GM12878 (cell line): Measurements from ENCODE around the gene DHCR7. TPM values are rescaled to one million over a fixed set of nuclear protein-coding genes. Genes with fewer than 3 reads are reported as not detected.

Experiments used
- ATAC-seq: fragments of 200-7000 bp; cut with Tn5 transposase; 3 replicates; pipeline ENCODE4 v1.9.1; 2020; ENCODE audit warnings: mild to moderate bottlenecking, moderate library complexity
- BruUV-seq: library from RNA; stranded (reverse); fragments of 400-500 nt; replicated peaks from 2 replicates; lab custom pipeline; 2021; lab: Mats Ljungman, UMichigan
- CTCF ChIA-PET: fragments of 300-600 bp; sonication (Branson Sonifier 250); formaldehyde crosslinking; extraction: SDS; loops from one replicate; lab custom pipeline; 2021; ENCODE audit warnings: inconsistent platforms; lab: Yijun Ruan, JAX
- POLR2A ChIA-PET: fragments of 350-600 bp; formaldehyde crosslinking; extraction: SDS; loops from one replicate; lab custom pipeline; 2021; ENCODE audit warnings: inconsistent platforms; lab: Charles Lee
- RAD21 ChIA-PET: fragments of 300-600 bp; sonication (Branson Sonifier 250); formaldehyde crosslinking; loops from one replicate; lab custom pipeline; 2023; ENCODE audit warnings: antibody characterized with exemption; ENCODE audit not compliant: unreplicated experiment; lab: Charles Lee
- SMC1A ChIA-PET: fragments of 300-600 bp; sonication (Branson Sonifier 250); formaldehyde crosslinking; loops from one replicate; lab custom pipeline; 2023; ENCODE audit not compliant: unreplicated experiment, uncharacterized antibody; lab: Charles Lee
- DNase-seq: peaks from one replicate; pipeline ENCODE4 v3.0.0-alpha.2; 2011; ENCODE audit warnings: low read depth, low spot score
- FAIRE-seq: peaks from 3 replicates; lab custom pipeline; 2011; peaks lifted over from hg19 to GRCh38; lab: Jason Lieb, UNC
- H2AFZ ChIP-seq: 2 replicates; pipeline ENCODE4 v1.6.0; 2011; ENCODE audit warnings: low read depth, low read length, control low read depth; ENCODE audit not compliant: control insufficient read depth
- H3K27ac ChIP-seq: 2 replicates; pipeline ENCODE4 v1.5.1; 2011; ENCODE audit warnings: control low read depth; ENCODE audit not compliant: control insufficient read depth, insufficient read depth
- H3K27me3 ChIP-seq, 2 experiments: replicated peaks in 1 of 2; 2 replicates each; pipeline versions ENCODE4 v1.6.0 to v1.6.1; 2011; ENCODE audit warnings: low read length in 1 of 2; ENCODE audit not compliant: control insufficient read depth in 2 of 2, insufficient read depth in 2 of 2
- H3K36me3 ChIP-seq, 2 experiments: 2 replicates each; pipeline ENCODE4 v1.5.1; 2011; ENCODE audit warnings: low read length in 1 of 2; ENCODE audit not compliant: control insufficient read depth in 2 of 2, insufficient read depth in 2 of 2
- H3K4me1 ChIP-seq: 2 replicates; pipeline ENCODE4 v1.6.1; 2011; ENCODE audit warnings: mild to moderate bottlenecking, low read length, moderate library complexity, mixed read lengths; ENCODE audit not compliant: control insufficient read depth, insufficient read depth
- H3K4me2 ChIP-seq: 2 replicates; pipeline ENCODE4 v1.6.0; 2011; ENCODE audit warnings: control low read depth; ENCODE audit not compliant: control insufficient read depth, insufficient read depth
- H3K4me3 ChIP-seq: fragments of 200-600 bp; sonication (generic); 2 replicates; pipeline ENCODE4 v1.5.1; 2016
- H3K79me2 ChIP-seq: 2 replicates; pipeline ENCODE4 v1.6.0; 2011; ENCODE audit warnings: low read length; ENCODE audit not compliant: control insufficient read depth, insufficient read depth
- H3K9ac ChIP-seq: 2 replicates; pipeline ENCODE4 v1.8.0; 2011; ENCODE audit warnings: low read length, control low read depth, mixed read lengths; ENCODE audit not compliant: control insufficient read depth, insufficient read depth
- H3K9me3 ChIP-seq: replicated peaks from 3 replicates; pipeline ENCODE4 v1.5.1; 2011; ENCODE audit warnings: mild to moderate bottlenecking, low read length; ENCODE audit not compliant: control insufficient read depth, insufficient read depth
- H4K20me1 ChIP-seq: 2 replicates; pipeline ENCODE4 v1.6.0; 2011; ENCODE audit not compliant: control insufficient read depth, insufficient read depth
- ASH2L ChIP-seq: fragments of 300-600, 200-600 bp; sonication (generic); IDR thresholded peaks from 2 replicates; pipeline ENCODE4 v1.6.1; 2017; ENCODE audit warnings: low read depth, mild to moderate bottlenecking, borderline replicate concordance
- BMI1 ChIP-seq: fragments of 450-650 bp; IDR thresholded peaks from 2 replicates; pipeline ENCODE4 v1.6.1; 2016; ENCODE audit warnings: mild to moderate bottlenecking, moderate library complexity, borderline replicate concordance
- EGR1 ChIP-seq, 2 experiments: IDR thresholded peaks; 1 replicate in 1 of 2; 2 replicates in 1 of 2; pipeline ENCODE4 v1.6.1; 2011 to 2012; ENCODE audit warnings: low read depth in 2 of 2, low read length in 2 of 2, borderline replicate concordance in 1 of 2, mild to moderate bottlenecking in 1 of 2, moderate library complexity in 1 of 2
- GATAD2B ChIP-seq: fragments of 450-650 bp; conservative IDR thresholded peaks from 2 replicates; pipeline ENCODE4 v1.6.1; 2017; ENCODE audit warnings: low read depth, mild to moderate bottlenecking, moderate library complexity
- NFIC ChIP-seq: IDR thresholded peaks from 2 replicates; pipeline ENCODE4 v1.6.1; 2012; ENCODE audit warnings: low read depth, mild to moderate bottlenecking, inconsistent platforms, low read length, moderate library complexity
- NFYA ChIP-seq: IDR thresholded peaks from 2 replicates; pipeline ENCODE4 v1.6.1; 2011; ENCODE audit warnings: low read depth, mild to moderate bottlenecking, low read length, improper control_type of control experiment, borderline replicate concordance
- NR2C1 ChIP-seq: fragments of 450-650 bp; IDR thresholded peaks from 2 replicates; pipeline ENCODE4 v1.6.1; 2017; ENCODE audit warnings: antibody characterized with exemption, mild to moderate bottlenecking, moderate library complexity
- RFX5 ChIP-seq: IDR thresholded peaks from 2 replicates; pipeline ENCODE4 v1.6.1; 2011; ENCODE audit warnings: low read depth, low read length, improper control_type of control experiment
- SMARCA5 ChIP-seq: fragments of 450-650 bp; IDR thresholded peaks from 2 replicates; pipeline ENCODE4 v1.6.1; 2017; ENCODE audit warnings: mild to moderate bottlenecking
- SUPT20H ChIP-seq: IDR thresholded peaks from 2 replicates; pipeline ENCODE4 v1.6.1; 2011; ENCODE audit warnings: low read depth, mild to moderate bottlenecking, low read length, moderate library complexity, borderline replicate concordance; ENCODE audit not compliant: control insufficient read depth
- WGBS: methylation state at CpG from one replicate; pipeline ENCODE4 v1.1.6; 2016; ENCODE audit warnings: low lambda C conversion rate; ENCODE audit not compliant: insufficient replicate concordance, insufficient coverage; ENCODE audit errors: missing lambda C conversion rate; 5-methylcytosine and 5-hydroxymethylcytosine counted together
- in situ Hi-C: fragments of 300-500 bp; cut with MboI; formaldehyde crosslinking; loops from 9 replicates; pipeline ENCODE4 v1.14.3; 2018; ENCODE audit warnings: mixed read lengths
- intact Hi-C: fragments of 100-400 bp; cut with micrococcal nuclease; formaldehyde crosslinking; loops from one replicate; pipeline ENCODE4 v1.14.2; 2022; ENCODE audit not compliant: unreplicated experiment
- polyA plus RNA-seq, 11 experiments: library from polyadenylated mRNA; depleted of rRNA in 4 of 11; unstranded in 6 of 11; stranded (reverse) in 5 of 11; fragments of >200 nt; fragmentation: Nextera tagmentation in 4 of 11; fragmentation: Illumina TruSeq in 1 of 11; extraction: Ambion mirVana in 4 of 11; extraction: Trizol in 1 of 11; gene quantifications; 1 replicate in 1 of 11; 2 replicates in 10 of 11; pipeline versions ENCODE4 v1.2.1 to v1.2.3, GENCODE V29; 2011 to 2016; ENCODE audit warnings: inconsistent platforms in 2 of 11, missing spikeins in 2 of 11, low read depth in 1 of 11
- total RNA-seq, 4 experiments: library from RNA; depleted of rRNA in 3 of 4; stranded (reverse); fragments of >200 nt in 3 of 4; fragmentation: Illumina TruSeq in 1 of 4; extraction: Trizol in 1 of 4; gene quantifications; 2 replicates each; pipeline versions ENCODE4 v1.2.1 to v1.2.3, GENCODE V29; 2013 to 2021
- TF ChIP-seq, protein P1 (sequence below): fragments of 450-650 bp; IDR thresholded peaks from 2 replicates; pipeline ENCODE4 v1.6.1; 2017; ENCODE audit warnings: antibody characterized with exemption, mild to moderate bottlenecking, moderate library complexity
- TF ChIP-seq, protein P2 (sequence below): fragments of 450-650 bp; conservative IDR thresholded peaks from 2 replicates; pipeline ENCODE4 v1.6.1; 2017; ENCODE audit warnings: mild to moderate bottlenecking, moderate library complexity
- TF ChIP-seq, protein P3 (sequence below): fragments of 450-650 bp; IDR thresholded peaks from 2 replicates; pipeline ENCODE4 v1.6.1; 2017; ENCODE audit warnings: low read depth, mild to moderate bottlenecking, moderate library complexity

Gene DHCR7
- total and polyA plus RNA-seq, 10 of the 15 experiments (the other 5 are each of a cell fraction or from before 2014, with no cell fraction given): 4.2 to 115 (median 57.8) TPM

DNA sequence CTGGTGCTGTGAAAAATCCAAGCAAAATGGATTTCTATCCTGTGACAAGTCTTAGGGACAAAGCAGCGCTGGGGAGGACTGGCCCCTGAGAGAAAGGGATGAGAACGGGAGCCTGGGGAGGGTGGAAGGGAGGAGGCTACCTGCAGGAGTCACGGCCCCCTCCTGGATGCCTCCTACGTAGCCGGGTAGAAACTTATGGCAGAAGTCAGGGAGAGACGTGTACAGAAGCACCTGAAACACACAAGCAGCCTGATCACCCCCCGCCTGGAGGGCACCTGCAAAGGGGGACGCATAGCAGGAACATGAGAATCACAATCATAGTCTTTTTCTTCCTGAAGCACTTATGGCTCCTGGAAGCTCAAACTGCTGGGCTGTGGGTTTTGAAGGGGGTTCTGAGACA is 6.1 kb downstream of the DHCR7 start:
- H3K79me2 ChIP-seq: peaks cover 7% of the 10 kb centered on the region
- FAIRE-seq: no peak
- SMC1A ChIA-PET: no interaction called here
- no peak overlapping the region for H3K4me3 ChIP-seq
- H3K4me2 ChIP-seq: no peak overlapping the region
- H3K4me1 ChIP-seq: no peaks in the 10 kb centered on the region
- RAD21 ChIA-PET: no interaction called here
- intact Hi-C loops: no loop called here
- peaks cover 18 to 24% of the 10 kb centered on the region in 2 experiments; a peak in 3 of 4 replicates for H3K36me3 ChIP-seq
- no peak overlapping the region for H3K9ac ChIP-seq
- WGBS: 94% methylated on average over 8 of the region's 8 CpGs
- in situ Hi-C loops: no loop called here
- H3K9me3 ChIP-seq: peaks cover 2% of the 10 kb centered on the region; the same call in 2 of the 3 replicates
- TF ChIP-seq RFX5 (no peak), NFYA (no peak), NR2C1 (no peak), EGR1 (IDR thresholded peaks at IDR 0.05; ENCODE audit: borderline replicate concordance in 1 of 2, low read depth in 2 of 2, low read length in 2 of 2) (no peak), SMARCA5 (no peak), BMI1 (no peak), NFIC (no peak), SUPT20H (no peak), ASH2L (no peak), GATAD2B (no peak)
- TF ChIP-seq, protein P1, sequence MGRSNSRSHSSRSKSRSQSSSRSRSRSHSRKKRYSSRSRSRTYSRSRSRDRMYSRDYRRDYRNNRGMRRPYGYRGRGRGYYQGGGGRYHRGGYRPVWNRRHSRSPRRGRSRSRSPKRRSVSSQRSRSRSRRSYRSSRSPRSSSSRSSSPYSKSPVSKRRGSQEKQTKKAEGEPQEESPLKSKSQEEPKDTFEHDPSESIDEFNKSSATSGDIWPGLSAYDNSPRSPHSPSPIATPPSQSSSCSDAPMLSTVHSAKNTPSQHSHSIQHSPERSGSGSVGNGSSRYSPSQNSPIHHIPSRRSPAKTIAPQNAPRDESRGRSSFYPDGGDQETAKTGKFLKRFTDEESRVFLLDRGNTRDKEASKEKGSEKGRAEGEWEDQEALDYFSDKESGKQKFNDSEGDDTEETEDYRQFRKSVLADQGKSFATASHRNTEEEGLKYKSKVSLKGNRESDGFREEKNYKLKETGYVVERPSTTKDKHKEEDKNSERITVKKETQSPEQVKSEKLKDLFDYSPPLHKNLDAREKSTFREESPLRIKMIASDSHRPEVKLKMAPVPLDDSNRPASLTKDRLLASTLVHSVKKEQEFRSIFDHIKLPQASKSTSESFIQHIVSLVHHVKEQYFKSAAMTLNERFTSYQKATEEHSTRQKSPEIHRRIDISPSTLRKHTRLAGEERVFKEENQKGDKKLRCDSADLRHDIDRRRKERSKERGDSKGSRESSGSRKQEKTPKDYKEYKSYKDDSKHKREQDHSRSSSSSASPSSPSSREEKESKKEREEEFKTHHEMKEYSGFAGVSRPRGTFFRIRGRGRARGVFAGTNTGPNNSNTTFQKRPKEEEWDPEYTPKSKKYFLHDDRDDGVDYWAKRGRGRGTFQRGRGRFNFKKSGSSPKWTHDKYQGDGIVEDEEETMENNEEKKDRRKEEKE: no peak
- TF ChIP-seq, protein P2, sequence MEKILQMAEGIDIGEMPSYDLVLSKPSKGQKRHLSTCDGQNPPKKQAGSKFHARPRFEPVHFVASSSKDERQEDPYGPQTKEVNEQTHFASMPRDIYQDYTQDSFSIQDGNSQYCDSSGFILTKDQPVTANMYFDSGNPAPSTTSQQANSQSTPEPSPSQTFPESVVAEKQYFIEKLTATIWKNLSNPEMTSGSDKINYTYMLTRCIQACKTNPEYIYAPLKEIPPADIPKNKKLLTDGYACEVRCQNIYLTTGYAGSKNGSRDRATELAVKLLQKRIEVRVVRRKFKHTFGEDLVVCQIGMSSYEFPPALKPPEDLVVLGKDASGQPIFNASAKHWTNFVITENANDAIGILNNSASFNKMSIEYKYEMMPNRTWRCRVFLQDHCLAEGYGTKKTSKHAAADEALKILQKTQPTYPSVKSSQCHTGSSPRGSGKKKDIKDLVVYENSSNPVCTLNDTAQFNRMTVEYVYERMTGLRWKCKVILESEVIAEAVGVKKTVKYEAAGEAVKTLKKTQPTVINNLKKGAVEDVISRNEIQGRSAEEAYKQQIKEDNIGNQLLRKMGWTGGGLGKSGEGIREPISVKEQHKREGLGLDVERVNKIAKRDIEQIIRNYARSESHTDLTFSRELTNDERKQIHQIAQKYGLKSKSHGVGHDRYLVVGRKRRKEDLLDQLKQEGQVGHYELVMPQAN: no peak
- TF ChIP-seq, protein P3, sequence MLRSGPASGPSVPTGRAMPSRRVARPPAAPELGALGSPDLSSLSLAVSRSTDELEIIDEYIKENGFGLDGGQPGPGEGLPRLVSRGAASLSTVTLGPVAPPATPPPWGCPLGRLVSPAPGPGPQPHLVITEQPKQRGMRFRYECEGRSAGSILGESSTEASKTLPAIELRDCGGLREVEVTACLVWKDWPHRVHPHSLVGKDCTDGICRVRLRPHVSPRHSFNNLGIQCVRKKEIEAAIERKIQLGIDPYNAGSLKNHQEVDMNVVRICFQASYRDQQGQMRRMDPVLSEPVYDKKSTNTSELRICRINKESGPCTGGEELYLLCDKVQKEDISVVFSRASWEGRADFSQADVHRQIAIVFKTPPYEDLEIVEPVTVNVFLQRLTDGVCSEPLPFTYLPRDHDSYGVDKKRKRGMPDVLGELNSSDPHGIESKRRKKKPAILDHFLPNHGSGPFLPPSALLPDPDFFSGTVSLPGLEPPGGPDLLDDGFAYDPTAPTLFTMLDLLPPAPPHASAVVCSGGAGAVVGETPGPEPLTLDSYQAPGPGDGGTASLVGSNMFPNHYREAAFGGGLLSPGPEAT: no peak
- H4K20me1 ChIP-seq: no peaks in the 10 kb centered on the region
- H3K27ac ChIP-seq: no peak overlapping the region
- no peak for DNase-seq
- ATAC-seq: no peak
- POLR2A ChIA-PET: no interaction called here
- no peak overlapping the region for H2AFZ ChIP-seq
- CTCF ChIA-PET: no interaction called here
- no TSS peak for BruUV-seq
- H3K27me3 ChIP-seq: no peaks in the 10 kb centered on the region
